Endothelial cell of umbilical vein (primary cell): ENCODE measurements around the gene RAB40B. TPM values are rescaled to one million over a fixed set of nuclear protein-coding genes. Genes with fewer than 3 reads are reported as not detected.

Experiments used
- BruUV-seq: library from RNA; stranded (reverse); fragments of 400-500 nt; replicated peaks from 2 replicates; lab custom pipeline; 2021; lab: Mats Ljungman, UMichigan
- CTCF ChIA-PET: fragments of 300-600, 350-600 bp; sonication (Branson Sonifier 250); formaldehyde crosslinking; loops from one replicate; lab custom pipeline; 2021; ENCODE audit warnings: antibody characterized with exemption, inconsistent platforms; lab: Charles Lee
- POLR2A ChIA-PET: fragments of 300-600, 350-600 bp; sonication (Branson Sonifier 250); formaldehyde crosslinking; loops from one replicate; lab custom pipeline; 2021; ENCODE audit warnings: antibody characterized with exemption, inconsistent platforms; lab: Charles Lee
- DNase-seq: peaks from one replicate; pipeline ENCODE4 v3.0.0-alpha.2; 2011; ENCODE audit warnings: low read depth, low spot score
- FAIRE-seq: peaks from 2 replicates; lab custom pipeline; 2011; peaks lifted over from hg19 to GRCh38; lab: Jason Lieb, UNC
- H2AFZ ChIP-seq: 2 replicates; pipeline ENCODE4 v1.6.0; 2012; ENCODE audit warnings: low read depth, low read length, control low read depth, inconsistent platforms
- H3K27ac ChIP-seq: 2 replicates; pipeline ENCODE4 v1.5.1; 2011; ENCODE audit warnings: low read depth, mild to moderate bottlenecking, control low read depth, low read length, moderate library complexity; ENCODE audit not compliant: insufficient read depth
- H3K27me3 ChIP-seq, 2 experiments: 2 replicates each; pipeline versions ENCODE4 v1.6.0 to v1.6.1; 2011; ENCODE audit warnings: low read length in 2 of 2, mixed read lengths in 1 of 2; ENCODE audit not compliant: control insufficient read depth in 2 of 2, insufficient read depth in 2 of 2
- H3K36me3 ChIP-seq, 2 experiments: 2 replicates in 1 of 2; 3 replicates in 1 of 2; pipeline ENCODE4 v1.5.1; 2011; ENCODE audit warnings: low read length in 2 of 2, mild to moderate bottlenecking in 1 of 2, moderate library complexity in 1 of 2; ENCODE audit not compliant: control insufficient read depth in 2 of 2, insufficient read depth in 2 of 2; ENCODE audit errors: extremely low read depth in 1 of 2
- H3K4me1 ChIP-seq: 3 replicates; pipeline ENCODE4 v1.5.1; 2011; ENCODE audit warnings: mild to moderate bottlenecking, low read length; ENCODE audit not compliant: control insufficient read depth, insufficient read depth; ENCODE audit errors: extremely low read depth
- H3K4me2 ChIP-seq: 2 replicates; pipeline ENCODE4 v1.6.1; 2011; ENCODE audit warnings: low read length, control low read depth, mixed read lengths; ENCODE audit not compliant: insufficient read depth
- H3K4me3 ChIP-seq, 3 experiments: fragments of 200-600 bp in 1 of 3; sonication (generic), shearing (Covaris generic) in 1 of 3; replicated peaks in 1 of 3; 2 replicates each; pipeline ENCODE4 v1.5.1; 2011 to 2016; ENCODE audit warnings: control low read depth in 3 of 3, low read length in 3 of 3, mild to moderate bottlenecking in 2 of 3, inconsistent platforms in 1 of 3, low read depth in 1 of 3, moderate library complexity in 1 of 3; ENCODE audit not compliant: insufficient read depth in 1 of 3
- H3K79me2 ChIP-seq: 2 replicates; pipeline ENCODE4 v1.6.0; 2012; ENCODE audit warnings: low read length, inconsistent platforms; ENCODE audit not compliant: control insufficient read depth, insufficient read depth
- H3K9ac ChIP-seq: replicated peaks from 2 replicates; pipeline ENCODE3; 2011; ENCODE audit warnings: low read length, control low read depth; ENCODE audit not compliant: insufficient read depth; ENCODE audit errors: extremely low read depth
- H3K9me1 ChIP-seq: replicated peaks from 3 replicates; pipeline ENCODE4 v1.6.0; 2011; ENCODE audit warnings: mild to moderate bottlenecking, low read length; ENCODE audit not compliant: control insufficient read depth, insufficient read depth; ENCODE audit errors: extremely low read depth
- H3K9me3 ChIP-seq: replicated peaks from 2 replicates; pipeline ENCODE4 v1.5.1; 2012; ENCODE audit warnings: low read length, inconsistent platforms; ENCODE audit not compliant: control insufficient read depth, insufficient read depth
- H4K20me1 ChIP-seq: replicated peaks from 2 replicates; pipeline ENCODE3; 2011; ENCODE audit warnings: mild to moderate bottlenecking, low read length; ENCODE audit not compliant: control insufficient read depth, insufficient read depth; ENCODE audit errors: extremely low read depth
- EZH2 ChIP-seq: IDR thresholded peaks from 2 replicates; pipeline ENCODE4 v1.6.1; 2012; ENCODE audit warnings: borderline replicate concordance, low read depth, mild to moderate bottlenecking, moderate library complexity, low read length, inconsistent platforms; ENCODE audit not compliant: severe bottlenecking
- FOS ChIP-seq: IDR thresholded peaks from 2 replicates; pipeline ENCODE4 v1.6.1; 2011; ENCODE audit warnings: mild to moderate bottlenecking, low read length, moderate library complexity, borderline replicate concordance; ENCODE audit not compliant: insufficient read depth
- GATA2 ChIP-seq: IDR thresholded peaks from 2 replicates; pipeline ENCODE4 v1.7.0; 2011; ENCODE audit warnings: low read depth, mild to moderate bottlenecking, moderate library complexity, mixed read lengths, low read length; ENCODE audit not compliant: insufficient read length, insufficient read depth
- JUN ChIP-seq: IDR thresholded peaks from 2 replicates; pipeline ENCODE4 v1.6.1; 2011; ENCODE audit warnings: borderline replicate concordance, low read depth; ENCODE audit not compliant: insufficient read length, insufficient read depth
- MAX ChIP-seq: IDR thresholded peaks from 2 replicates; pipeline ENCODE4 v1.6.1; 2011; ENCODE audit not compliant: insufficient read depth, insufficient read length
- MYC ChIP-seq: IDR thresholded peaks from one replicate; pipeline ENCODE4 v1.6.1; 2011; ENCODE audit warnings: mild to moderate bottlenecking, low read depth, low read length
- POLR2A ChIP-seq: IDR thresholded peaks from 2 replicates; pipeline ENCODE4 v1.6.1; 2012; ENCODE audit warnings: low read depth, mild to moderate bottlenecking, control low read depth, low read length
- POLR2AphosphoS5 ChIP-seq: IDR thresholded peaks from 2 replicates; pipeline ENCODE4 v1.6.1; 2012; ENCODE audit warnings: low read depth, mild to moderate bottlenecking, control low read depth, low read length, moderate library complexity; ENCODE audit not compliant: insufficient read depth
- dilution Hi-C: fragments of 300-500 bp; cut with MboI; formaldehyde crosslinking; loops from one replicate; pipeline ENCODE4 v1.15.0; 2019; ENCODE audit warnings: low sequenced_read_pairs; ENCODE audit not compliant: extremely low pct_ligation_motif_present
- intact Hi-C: fragments of 100-400 bp; cut with micrococcal nuclease; formaldehyde crosslinking; loops from one replicate; pipeline ENCODE4 v1.10.0; 2022
- polyA plus RNA-seq, 4 experiments: library from polyadenylated mRNA; depleted of rRNA in 3 of 4; stranded (reverse) in 3 of 4; unstranded in 1 of 4; fragments of >200 nt; gene quantifications; 2 replicates each; pipeline versions ENCODE4 v1.2.1 to v1.2.3, GENCODE V29; 2011 to 2012; ENCODE audit warnings: missing spikeins in 1 of 4
- total RNA-seq: library from RNA; stranded (reverse); gene quantifications from 2 replicates; pipeline ENCODE4 v1.2.3, GENCODE V29; 2021
- TF ChIP-seq, protein P1 (sequence below), 2 donors: IDR thresholded peaks; 1 replicate in 1 of 2; 2 replicates in 1 of 2; pipeline ENCODE4 v1.5.1; 2011; ENCODE audit warnings: low read length in 2 of 2, mild to moderate bottlenecking in 2 of 2, moderate library complexity in 2 of 2, control low read depth in 1 of 2, inconsistent platforms in 1 of 2, low read depth in 1 of 2; ENCODE audit not compliant: insufficient read depth in 1 of 2; ENCODE audit errors: extremely low read depth in 1 of 2

Gene RAB40B
- total and polyA plus RNA-seq, 2 donors (not counting 3 experiments of a cell fraction or from before 2014, with no cell fraction given) = 5.5 to 9.3 TPM

GRCh38 chr17:82709024-82709675, 10.7 kb upstream of the RAB40B start:
- no TSS peak for BruUV-seq
- dilution Hi-C loops (no loop called here), intact Hi-C loops (no loop called here)
- CTCF ChIA-PET = no interaction called here
- POLR2A ChIA-PET = no interaction called here
- FAIRE-seq = no peak
- TF ChIP-seq GATA2 (no peak), FOS (no peak), EZH2 (no peak), POLR2A (no peak), MAX (no peak), MYC (no peak), POLR2AphosphoS5 (no peak), JUN (no peak)
- TF ChIP-seq, protein P1, sequence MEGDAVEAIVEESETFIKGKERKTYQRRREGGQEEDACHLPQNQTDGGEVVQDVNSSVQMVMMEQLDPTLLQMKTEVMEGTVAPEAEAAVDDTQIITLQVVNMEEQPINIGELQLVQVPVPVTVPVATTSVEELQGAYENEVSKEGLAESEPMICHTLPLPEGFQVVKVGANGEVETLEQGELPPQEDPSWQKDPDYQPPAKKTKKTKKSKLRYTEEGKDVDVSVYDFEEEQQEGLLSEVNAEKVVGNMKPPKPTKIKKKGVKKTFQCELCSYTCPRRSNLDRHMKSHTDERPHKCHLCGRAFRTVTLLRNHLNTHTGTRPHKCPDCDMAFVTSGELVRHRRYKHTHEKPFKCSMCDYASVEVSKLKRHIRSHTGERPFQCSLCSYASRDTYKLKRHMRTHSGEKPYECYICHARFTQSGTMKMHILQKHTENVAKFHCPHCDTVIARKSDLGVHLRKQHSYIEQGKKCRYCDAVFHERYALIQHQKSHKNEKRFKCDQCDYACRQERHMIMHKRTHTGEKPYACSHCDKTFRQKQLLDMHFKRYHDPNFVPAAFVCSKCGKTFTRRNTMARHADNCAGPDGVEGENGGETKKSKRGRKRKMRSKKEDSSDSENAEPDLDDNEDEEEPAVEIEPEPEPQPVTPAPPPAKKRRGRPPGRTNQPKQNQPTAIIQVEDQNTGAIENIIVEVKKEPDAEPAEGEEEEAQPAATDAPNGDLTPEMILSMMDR (IDR thresholded peaks at IDR 0.05; ENCODE audit: extremely low read depth in 1 of 2, insufficient read depth in 1 of 2, low read depth in 1 of 2, low read length in 2 of 2) = no peak
- Histone ChIP-seq H3K27me3 (no peaks in the 10 kb centered on the region), H3K9me1 (no peaks in the 10 kb centered on the region), H3K4me3 (no peak overlapping the region), H2AFZ (no peak overlapping the region), H3K9me3 (no peaks in the 10 kb centered on the region), H3K36me3 (no peaks in the 10 kb centered on the region), H3K9ac (no peak overlapping the region), H3K4me1 (no peaks in the 10 kb centered on the region), H3K27ac (no peak overlapping the region), H3K4me2 (no peak overlapping the region), H3K79me2 (no peaks in the 10 kb centered on the region), H4K20me1 (no peaks in the 10 kb centered on the region)
- no peak for DNase-seq
